CD4-positive, alpha-beta T cell (primary cell): ENCODE measurements around the gene ATXN1. TPM values are rescaled to one million over a fixed set of nuclear protein-coding genes. Genes with fewer than 3 reads are reported as not detected.
A peak's percentile ranks its signal among the peaks of the same experiment; 100 is the strongest.

Experiments
- ATAC-seq: fragments of 200-7000 bp; cut with Tn5 transposase; one replicate; pipeline ENCODE4 v1.10.0; 2022; ENCODE audit warnings: mild to moderate bottlenecking; ENCODE audit not compliant: poor library complexity
- CTCF ChIA-PET: fragments of 350-600 bp; sonication (Branson Sonifier 250); formaldehyde crosslinking; loops from one replicate; lab custom pipeline; 2021; ENCODE audit warnings: antibody characterized with exemption, inconsistent platforms; lab: Charles Lee
- POLR2A ChIA-PET: fragments of 350-600 bp; sonication (Branson Sonifier 250); formaldehyde crosslinking; loops from one replicate; lab custom pipeline; 2021; ENCODE audit warnings: antibody characterized with exemption, inconsistent platforms; lab: Charles Lee
- DNase-seq, 14 experiments: peaks; one replicate each; pipeline ENCODE4 v3.0.0-alpha.2; 2013 to 2020; ENCODE audit warnings: mixed read lengths in 2 of 14
- H3K27ac ChIP-seq, 2 donors: one replicate each; pipeline versions ENCODE4 v1.5.1 to v1.7.0; 2013; ENCODE audit warnings: low read length in 2 of 2, low read depth in 1 of 2, mild to moderate bottlenecking in 1 of 2
- H3K27me3 ChIP-seq, 2 experiments: 1 replicate in 1 of 2; 2 replicates in 1 of 2; pipeline versions ENCODE4 v1.6.1 to v1.7.0; 2013; ENCODE audit warnings: low read length in 2 of 2, control low read depth in 1 of 2, mild to moderate bottlenecking in 1 of 2, moderate library complexity in 1 of 2; ENCODE audit not compliant: insufficient read depth in 2 of 2, control insufficient read depth in 1 of 2
- H3K36me3 ChIP-seq: one replicate; pipeline ENCODE4 v1.6.1; 2013; ENCODE audit warnings: low read length, control low read depth; ENCODE audit not compliant: insufficient read depth
- H3K4me1 ChIP-seq: one replicate; pipeline ENCODE4 v1.6.1; 2013; ENCODE audit warnings: low read length, control low read depth; ENCODE audit not compliant: insufficient read depth
- H3K4me3 ChIP-seq: one replicate; pipeline ENCODE4 v1.5.1; 2013; ENCODE audit warnings: mild to moderate bottlenecking, low read length, moderate library complexity
- H3K9me3 ChIP-seq, 2 experiments: 1 replicate in 1 of 2; 2 replicates in 1 of 2; pipeline versions ENCODE4 v1.6.1 to v1.7.0; 2013; ENCODE audit warnings: low read length in 2 of 2, mild to moderate bottlenecking in 2 of 2, control low read depth in 1 of 2, moderate library complexity in 1 of 2; ENCODE audit not compliant: control insufficient read depth in 1 of 2, insufficient read depth in 1 of 2
- H3K27ac Mint-ChIP-seq: one replicate; pipeline ENCODE4 v1.8.0; 2020; ENCODE audit warnings: mixed read lengths
- H3K27me3 Mint-ChIP-seq: one replicate; pipeline ENCODE4 v1.8.0; 2021; ENCODE audit warnings: mixed read lengths
- H3K36me3 Mint-ChIP-seq: one replicate; pipeline ENCODE4 v1.8.0; 2021; ENCODE audit warnings: low read depth, mixed read lengths
- H3K4me1 Mint-ChIP-seq: one replicate; pipeline ENCODE4 v1.8.0; 2021; ENCODE audit warnings: low read depth, mixed read lengths
- H3K4me3 Mint-ChIP-seq: one replicate; pipeline ENCODE4 v1.8.0; 2020; ENCODE audit warnings: mild to moderate bottlenecking, mixed read lengths
- H3K9me3 Mint-ChIP-seq: one replicate; pipeline ENCODE4 v1.8.0; 2020; ENCODE audit warnings: mixed read lengths
- intact Hi-C, 2 experiments: fragments of 100-400 bp; cut with DNase I in 1 of 2; cut with micrococcal nuclease in 1 of 2; formaldehyde crosslinking; loops; one replicate each; pipeline versions ENCODE4 v1.15.1 to v1.9.0; 2023 to 2025; cut with DNase I, micrococcal nuclease
- total RNA-seq, 174 experiments: library from RNA in 2 of 174; stranded (reverse) in 2 of 174; gene quantifications; one replicate each; pipeline ENCODE4 v1.2.3 and lab custom pipeline; 2021 to 2026
- TF ChIP-seq, protein P1 (sequence below): fragments of 200-600 bp; IDR thresholded peaks from one replicate; pipeline ENCODE4 v1.8.0; 2022; ENCODE audit warnings: antibody characterized with exemption, mild to moderate bottlenecking

Gene ATXN1
- total RNA-seq, 2 experiments from 2014 or later, result 74.2 to 76.7 TPM

- H3K9me3 ChIP-seq, result peaks cover 0 to 8% of the 10 kb centered on the region in 2 experiments
- H3K4me1 Mint-ChIP-seq, result peaks cover 55% of the 10 kb centered on the region
- DNase-seq, result no peak
- H3K4me3 ChIP-seq, result no peak overlapping the region
- H3K4me1 ChIP-seq, result peaks cover 68% of the 10 kb centered on the region
- TF ChIP-seq, protein P1, sequence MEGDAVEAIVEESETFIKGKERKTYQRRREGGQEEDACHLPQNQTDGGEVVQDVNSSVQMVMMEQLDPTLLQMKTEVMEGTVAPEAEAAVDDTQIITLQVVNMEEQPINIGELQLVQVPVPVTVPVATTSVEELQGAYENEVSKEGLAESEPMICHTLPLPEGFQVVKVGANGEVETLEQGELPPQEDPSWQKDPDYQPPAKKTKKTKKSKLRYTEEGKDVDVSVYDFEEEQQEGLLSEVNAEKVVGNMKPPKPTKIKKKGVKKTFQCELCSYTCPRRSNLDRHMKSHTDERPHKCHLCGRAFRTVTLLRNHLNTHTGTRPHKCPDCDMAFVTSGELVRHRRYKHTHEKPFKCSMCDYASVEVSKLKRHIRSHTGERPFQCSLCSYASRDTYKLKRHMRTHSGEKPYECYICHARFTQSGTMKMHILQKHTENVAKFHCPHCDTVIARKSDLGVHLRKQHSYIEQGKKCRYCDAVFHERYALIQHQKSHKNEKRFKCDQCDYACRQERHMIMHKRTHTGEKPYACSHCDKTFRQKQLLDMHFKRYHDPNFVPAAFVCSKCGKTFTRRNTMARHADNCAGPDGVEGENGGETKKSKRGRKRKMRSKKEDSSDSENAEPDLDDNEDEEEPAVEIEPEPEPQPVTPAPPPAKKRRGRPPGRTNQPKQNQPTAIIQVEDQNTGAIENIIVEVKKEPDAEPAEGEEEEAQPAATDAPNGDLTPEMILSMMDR, result no peak
- no peak for ATAC-seq
- H3K36me3 ChIP-seq, result peaks cover 27% of the 10 kb centered on the region
- no peak overlapping the region for H3K4me3 Mint-ChIP-seq
- peak overlapping the region; percentile 82 for H3K27ac Mint-ChIP-seq
- H3K27me3 ChIP-seq, result no peaks in the 10 kb centered on the region
- no peaks in the 10 kb centered on the region for H3K27me3 Mint-ChIP-seq
- intact Hi-C loops, result loop anchor here (5.0 to 10.0 kb wide), 3 partner anchors 83 to 1077 kb away; partner anchors contain the start of genes JARID2 (in 1 of the 2) and MYLIP (in 1 of the 2)
- POLR2A ChIA-PET, result interaction anchor here (0.6 kb wide), 1 partner anchor 125 kb away, joined by 3 read pairs; no protein-coding TSS in a partner anchor
- CTCF ChIA-PET, result no interaction called here
- no peak overlapping the region for H3K27ac ChIP-seq
- H3K9me3 Mint-ChIP-seq, result no peaks in the 10 kb centered on the region
- H3K36me3 Mint-ChIP-seq, result peaks cover 22% of the 10 kb centered on the region
Observed at GRCh38 chr6:16324606-16325225, 436.5 kb downstream of the ATXN1 start.

DNA sequence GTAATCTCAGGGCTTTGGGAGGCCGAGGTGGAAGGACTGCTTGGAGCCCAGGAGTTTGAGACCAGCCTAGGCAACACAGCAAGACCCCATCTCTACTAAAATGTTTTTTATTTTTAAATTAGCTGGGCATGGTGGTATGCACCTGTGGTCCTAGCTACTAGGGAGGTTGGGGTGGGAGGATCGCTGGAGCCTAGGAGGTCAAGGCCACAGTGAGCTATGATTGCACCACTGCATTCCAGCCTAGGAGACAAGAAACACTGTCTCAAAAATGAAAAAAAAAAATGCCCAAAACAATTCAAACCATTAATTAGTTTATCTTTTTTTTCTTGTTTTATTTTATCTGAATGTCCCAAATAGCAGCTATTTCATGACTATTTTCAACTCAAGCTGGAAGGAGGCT is 437.1 kb downstream of the ATXN1 start:
- peaks cover 19% of the 10 kb centered on the region for H3K36me3 Mint-ChIP-seq
- Histone ChIP-seq H3K4me3 (no peak overlapping the region), H3K27me3 (no peaks in the 10 kb centered on the region), H3K27ac (no peak overlapping the region), H3K9me3 (peaks cover 0 to 8% of the 10 kb centered on the region in 2 experiments), H3K36me3 (peaks cover 27% of the 10 kb centered on the region), H3K4me1 (peaks cover 70% of the 10 kb centered on the region)
- peaks cover 60% of the 10 kb centered on the region for H3K4me1 Mint-ChIP-seq
- intact Hi-C loops, result loop anchor here (5.0 to 10.0 kb wide), 3 partner anchors 83 to 1077 kb away; partner anchors contain the start of genes JARID2 (in 1 of the 2) and MYLIP (in 1 of the 2)
- POLR2A ChIA-PET, result interaction anchor here (0.6 kb wide), 1 partner anchor 126 kb away, joined by 3 read pairs; no protein-coding TSS in a partner anchor
- ATAC-seq (no peak), DNase-seq (no peak)
- peak overlapping the region; percentile 94 for H3K27ac Mint-ChIP-seq
- TF ChIP-seq, protein P1, result no peak
- CTCF ChIA-PET, result interaction anchor here (3.4 kb wide), 1 partner anchor 8 kb away, joined by 23 read pairs; no protein-coding TSS in a partner anchor
- no peak overlapping the region for H3K4me3 Mint-ChIP-seq
- no peaks in the 10 kb centered on the region for H3K9me3 Mint-ChIP-seq
- H3K27me3 Mint-ChIP-seq, result no peaks in the 10 kb centered on the region

GRCh38 chr6:16322666-16323312 is 438.5 kb downstream of the ATXN1 start:
- peaks cover 18% of the 10 kb centered on the region for H3K36me3 Mint-ChIP-seq
- Histone ChIP-seq H3K27ac (peak overlapping the region; percentile 62 to 68), H3K27me3 (no peaks in the 10 kb centered on the region), H3K36me3 (peaks cover 22% of the 10 kb centered on the region), H3K4me1 (peaks cover 82% of the 10 kb centered on the region), H3K9me3 (peaks cover 0 to 8% of the 10 kb centered on the region in 2 experiments), H3K4me3 (no peak overlapping the region)
- DNase-seq (peak; percentile 62 to 93 (median 72)), ATAC-seq (peak; percentile 76)
- no peaks in the 10 kb centered on the region for H3K27me3 Mint-ChIP-seq
- H3K4me3 Mint-ChIP-seq, result peak overlapping the region; percentile 80
- TF ChIP-seq, protein P1, result no peak
- H3K27ac Mint-ChIP-seq, result peak overlapping the region; percentile 94
- intact Hi-C loops, result loop anchor here (1.0 to 10.0 kb wide), 6 partner anchors 9 to 1075 kb away; partner anchors contain the start of genes ATXN1 (in 1 of the 2), JARID2 (in 1 of the 2) and MYLIP (in 1 of the 2)
- H3K4me1 Mint-ChIP-seq, result peaks cover 74% of the 10 kb centered on the region
- CTCF ChIA-PET, result interaction anchor here (0.6 to 3.4 kb wide), 7 partner anchors 8 to 1420 kb away, joined by 3 to 23 read pairs (median 4); no protein-coding TSS in a partner anchor
- no peaks in the 10 kb centered on the region for H3K9me3 Mint-ChIP-seq
- POLR2A ChIA-PET, result interaction anchor here (1.4 to 2.1 kb wide), 3 partner anchors 9 to 439 kb away, joined by 6 to 17 read pairs (median 7); partner anchors contain the start of genes ATXN1 and MYLIP
